Trophoblast cell (in vitro differentiated cells and primary cell): Measurements from ENCODE around the gene CYP26B1.
A peak's percentile ranks its signal among the peaks of the same experiment; 100 is the strongest.

Source experiments
- DNase-seq, 2 donors: peaks; one replicate each; pipeline ENCODE4 v3.0.0-alpha.2; 2016
- H2AFZ ChIP-seq: 2 replicates; pipeline ENCODE4 v1.6.1; 2013; ENCODE audit warnings: low read length, moderate library complexity, mild to moderate bottlenecking; ENCODE audit not compliant: insufficient read depth, poor library complexity
- H2AK5ac ChIP-seq: 2 replicates; pipeline ENCODE4 v1.6.1; 2013; ENCODE audit warnings: mild to moderate bottlenecking, low read length
- H2BK120ac ChIP-seq: 2 replicates; pipeline ENCODE4 v1.6.1; 2013; ENCODE audit warnings: low read length, mild to moderate bottlenecking, moderate library complexity; ENCODE audit not compliant: insufficient read depth, poor library complexity
- H2BK12ac ChIP-seq: 2 replicates; pipeline ENCODE4 v1.6.1; 2013; ENCODE audit warnings: mild to moderate bottlenecking, low read length, moderate library complexity
- H2BK5ac ChIP-seq: 2 replicates; pipeline ENCODE4 v1.6.1; 2013; ENCODE audit warnings: low read length, low read depth, moderate library complexity, mild to moderate bottlenecking; ENCODE audit not compliant: poor library complexity
- H3K14ac ChIP-seq: 2 replicates; pipeline ENCODE4 v1.6.1; 2013; ENCODE audit warnings: mild to moderate bottlenecking, low read length
- H3K18ac ChIP-seq: 2 replicates; pipeline ENCODE4 v1.6.1; 2013; ENCODE audit warnings: mild to moderate bottlenecking, low read length
- H3K23ac ChIP-seq: 2 replicates; pipeline ENCODE4 v1.6.1; 2013; ENCODE audit warnings: low read length
- H3K27ac ChIP-seq: 2 replicates; pipeline ENCODE4 v1.5.1; 2013; ENCODE audit warnings: low read depth, mild to moderate bottlenecking, inconsistent platforms, low read length, moderate library complexity
- H3K27me3 ChIP-seq: 2 replicates; pipeline ENCODE4 v1.6.1; 2013; ENCODE audit warnings: inconsistent platforms, mild to moderate bottlenecking, low read length, moderate library complexity; ENCODE audit not compliant: insufficient read depth
- H3K36me3 ChIP-seq, 2 experiments: 1 replicate in 1 of 2; 2 replicates in 1 of 2; pipeline ENCODE4 v1.6.1; 2013; ENCODE audit warnings: low read length in 2 of 2, mild to moderate bottlenecking in 2 of 2, moderate library complexity in 1 of 2; ENCODE audit not compliant: insufficient read depth in 2 of 2, control insufficient read depth in 1 of 2
- H3K4ac ChIP-seq: 2 replicates; pipeline ENCODE4 v1.6.1; 2013; ENCODE audit warnings: low read depth, mild to moderate bottlenecking, low read length, moderate library complexity
- H3K4me1 ChIP-seq, 2 experiments: 1 replicate in 1 of 2; 2 replicates in 1 of 2; pipeline ENCODE4 v1.6.1; 2013; ENCODE audit warnings: low read length in 2 of 2, mild to moderate bottlenecking in 2 of 2, moderate library complexity in 1 of 2; ENCODE audit not compliant: insufficient read depth in 2 of 2, control insufficient read depth in 1 of 2
- H3K4me2 ChIP-seq: 2 replicates; pipeline ENCODE4 v1.6.1; 2013; ENCODE audit warnings: inconsistent platforms, mild to moderate bottlenecking, low read length, moderate library complexity
- H3K4me3 ChIP-seq: 2 replicates; pipeline ENCODE4 v1.5.1; 2013; ENCODE audit warnings: mild to moderate bottlenecking, low read depth, low read length, inconsistent platforms
- H3K79me1 ChIP-seq: one replicate; pipeline ENCODE4 v1.6.1; 2013; ENCODE audit warnings: low read length
- H3K79me2 ChIP-seq: 2 replicates; pipeline ENCODE4 v1.6.1; 2013; ENCODE audit warnings: low read length, mild to moderate bottlenecking; ENCODE audit not compliant: control insufficient read depth, insufficient read depth, poor library complexity
- H3K9ac ChIP-seq: 2 replicates; pipeline ENCODE4 v1.6.1; 2013; ENCODE audit warnings: mild to moderate bottlenecking, low read length
- H3K9me3 ChIP-seq: 2 replicates; pipeline ENCODE4 v1.6.1; 2013; ENCODE audit warnings: low read depth, mild to moderate bottlenecking, control low read depth, inconsistent platforms, low read length; ENCODE audit not compliant: insufficient read depth
- H4K12ac ChIP-seq: 2 replicates; pipeline ENCODE4 v1.6.1; 2013; ENCODE audit warnings: low read depth, mild to moderate bottlenecking, low read length, moderate library complexity
- H4K8ac ChIP-seq: 2 replicates; pipeline ENCODE4 v1.6.1; 2013; ENCODE audit warnings: low read depth, mild to moderate bottlenecking, low read length, moderate library complexity
- H4K91ac ChIP-seq: one replicate; pipeline ENCODE4 v1.6.1; 2013; ENCODE audit warnings: low read depth, mild to moderate bottlenecking, low read length, moderate library complexity
- WGBS: extraction: QIAGEN DNeasy Blood & Tissue Kit; methylation state at CpG from one replicate; pipeline ENCODE4 v1.1.7; 2013; ENCODE audit warnings: missing lambda C conversion rate; ENCODE audit not compliant: insufficient read length, insufficient coverage; ENCODE audit errors: extremely low coverage; 5-methylcytosine and 5-hydroxymethylcytosine counted together

CYP26B1 gene

DNA sequence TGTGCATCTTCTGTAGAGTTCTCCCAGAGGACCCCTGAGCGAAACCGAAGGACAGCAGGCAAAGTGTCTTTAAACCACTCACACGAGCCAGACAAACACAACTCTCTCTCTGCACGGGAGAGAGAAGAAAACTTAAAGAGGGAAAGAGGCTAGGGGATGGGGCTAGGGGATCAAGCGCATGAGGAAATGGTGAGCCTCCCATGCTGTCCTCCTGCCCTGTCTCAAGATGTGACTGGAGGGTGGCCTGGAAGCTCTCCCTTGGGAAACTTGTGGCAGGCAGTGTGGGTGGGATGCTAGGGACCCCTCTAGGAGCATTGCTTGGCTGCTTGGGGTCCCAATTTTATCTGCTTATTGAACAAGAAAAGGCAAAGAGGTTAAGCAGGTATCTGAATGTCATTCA is 44.5 kb downstream of the CYP26B1 start:
- WGBS, result no CpG with 5 or more reads among the region's 5 CpGs
- no peaks in the 10 kb centered on the region for H3K36me3 ChIP-seq
- no peak overlapping the region for H3K4me3 ChIP-seq
- no peaks in the 10 kb centered on the region for H3K27me3 ChIP-seq
- no peak overlapping the region for H3K4ac ChIP-seq
- H2AK5ac ChIP-seq, result no peak overlapping the region
- H3K79me2 ChIP-seq, result no peaks in the 10 kb centered on the region
- H3K9me3 ChIP-seq, result no peaks in the 10 kb centered on the region
- H3K23ac ChIP-seq, result no peak overlapping the region
- no peak overlapping the region for H2AFZ ChIP-seq
- H4K12ac ChIP-seq, result no peak overlapping the region
- H2BK5ac ChIP-seq, result no peak overlapping the region
- H3K14ac ChIP-seq, result no peak overlapping the region
- peaks cover 5% of the 10 kb centered on the region in 2 experiments for H3K4me1 ChIP-seq
- no peak overlapping the region for H3K27ac ChIP-seq
- H3K9ac ChIP-seq, result no peak overlapping the region
- peaks cover 1% of the 10 kb centered on the region for H3K79me1 ChIP-seq
- peak overlapping the region; percentile 24 for H2BK12ac ChIP-seq
- no peak overlapping the region for H2BK120ac ChIP-seq
- DNase-seq, result no peak
- no peak overlapping the region for H4K8ac ChIP-seq
- no peak overlapping the region for H3K18ac ChIP-seq
- H4K91ac ChIP-seq, result no peak overlapping the region
- H3K4me2 ChIP-seq, result peak overlapping the region; percentile 0

DNA sequence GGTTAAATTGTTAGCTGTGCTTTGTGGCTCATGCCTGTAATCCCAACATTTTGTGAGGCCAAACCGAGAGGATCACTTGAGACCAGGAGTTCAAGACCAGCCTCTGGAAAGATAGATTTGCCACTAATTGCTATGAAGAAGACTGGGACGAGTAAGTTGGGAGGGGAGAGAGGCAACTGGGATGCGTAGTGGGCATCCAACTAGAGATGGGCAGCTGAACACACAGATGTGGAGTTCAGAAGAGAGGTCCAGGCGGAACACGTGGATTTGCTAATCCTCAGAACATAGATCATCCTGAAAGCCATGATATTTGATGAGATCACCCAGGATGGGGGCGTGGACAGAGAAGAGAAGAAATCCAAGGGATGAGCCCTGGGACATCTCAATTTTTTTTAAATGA is 48.7 kb downstream of the CYP26B1 start:
- Histone ChIP-seq H2BK5ac (no peak overlapping the region), H3K9me3 (no peaks in the 10 kb centered on the region), H3K4ac (no peak overlapping the region), H3K23ac (no peak overlapping the region), H3K4me1 (peaks cover 5% of the 10 kb centered on the region in 2 experiments), H3K14ac (no peak overlapping the region), H3K4me3 (no peak overlapping the region), H3K4me2 (no peak overlapping the region), H2BK120ac (no peak overlapping the region), H2BK12ac (no peak overlapping the region), H3K27me3 (no peaks in the 10 kb centered on the region), H4K8ac (no peak overlapping the region), H3K18ac (no peak overlapping the region), H4K91ac (no peak overlapping the region), H4K12ac (no peak overlapping the region), H3K79me1 (peaks cover 1% of the 10 kb centered on the region), H3K9ac (no peak overlapping the region), H3K36me3 (no peaks in the 10 kb centered on the region), H3K79me2 (no peaks in the 10 kb centered on the region), H2AK5ac (no peak overlapping the region), H2AFZ (no peak overlapping the region), H3K27ac (no peak overlapping the region)
- DNase-seq, result no peak
- WGBS, result no CpG with 5 or more reads among the region's 6 CpGs

DNA sequence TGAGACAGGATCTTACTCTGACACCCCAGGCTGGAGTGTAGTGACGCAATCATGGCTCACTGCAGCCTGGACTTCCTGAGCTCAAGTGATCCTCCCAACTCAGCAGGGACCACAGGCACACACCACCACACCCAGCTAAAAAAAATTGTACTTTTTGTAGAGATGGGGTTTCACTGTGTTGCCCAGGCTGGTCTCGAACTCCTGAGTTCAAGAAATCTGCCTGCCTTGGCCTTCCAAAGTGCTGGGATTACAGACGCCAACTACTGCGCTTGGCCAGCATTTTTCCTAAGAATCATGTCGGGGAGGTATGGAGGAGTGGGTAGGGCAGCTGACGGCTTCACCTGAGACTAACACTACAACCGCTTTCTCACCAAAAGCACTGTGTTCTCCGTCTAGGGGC is 50.4 kb downstream of the CYP26B1 start:
- H3K4ac ChIP-seq, result no peak overlapping the region
- H3K4me1 ChIP-seq, result no peaks in the 10 kb centered on the region
- H2AK5ac ChIP-seq, result no peak overlapping the region
- H4K12ac ChIP-seq, result no peak overlapping the region
- H3K23ac ChIP-seq, result no peak overlapping the region
- no peak overlapping the region for H3K9ac ChIP-seq
- no peak overlapping the region for H4K91ac ChIP-seq
- no peak for DNase-seq
- no peak overlapping the region for H3K27ac ChIP-seq
- no peak overlapping the region for H2BK5ac ChIP-seq
- no peak overlapping the region for H2BK120ac ChIP-seq
- H3K79me1 ChIP-seq, result no peaks in the 10 kb centered on the region
- no CpG with 5 or more reads among the region's 8 CpGs for WGBS
- H2BK12ac ChIP-seq, result no peak overlapping the region
- H3K27me3 ChIP-seq, result no peaks in the 10 kb centered on the region
- no peaks in the 10 kb centered on the region for H3K36me3 ChIP-seq
- no peaks in the 10 kb centered on the region for H3K9me3 ChIP-seq
- no peak overlapping the region for H4K8ac ChIP-seq
- no peaks in the 10 kb centered on the region for H3K79me2 ChIP-seq
- H3K14ac ChIP-seq, result no peak overlapping the region
- no peak overlapping the region for H3K4me2 ChIP-seq
- H3K18ac ChIP-seq, result no peak overlapping the region
- H2AFZ ChIP-seq, result no peak overlapping the region
- no peak overlapping the region for H3K4me3 ChIP-seq

DNA sequence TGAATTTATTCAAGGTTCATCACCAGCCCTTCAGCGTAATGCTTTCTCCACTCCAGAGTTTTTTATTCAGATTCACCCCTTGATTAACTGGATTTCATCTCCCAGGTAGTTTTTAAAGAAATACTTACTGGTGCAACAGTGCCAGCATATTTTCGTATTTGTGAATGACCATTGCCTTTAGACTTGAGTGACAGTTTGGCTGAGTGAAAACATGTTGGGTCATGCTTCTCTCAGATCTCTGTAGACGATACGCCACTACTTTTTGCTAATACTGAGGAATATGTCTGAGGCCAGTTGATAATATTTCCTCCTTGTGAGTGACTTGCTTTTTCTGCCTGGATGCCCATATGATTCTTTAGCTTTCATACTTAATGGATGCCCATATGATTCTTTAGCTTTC is 51.5 kb downstream of the CYP26B1 start:
- Histone ChIP-seq H2BK12ac (no peak overlapping the region), H4K8ac (no peak overlapping the region), H2BK120ac (no peak overlapping the region), H2BK5ac (no peak overlapping the region), H3K18ac (no peak overlapping the region), H3K9ac (no peak overlapping the region), H3K14ac (no peak overlapping the region), H3K79me2 (no peaks in the 10 kb centered on the region), H3K4me2 (no peak overlapping the region), H4K91ac (no peak overlapping the region), H3K36me3 (no peaks in the 10 kb centered on the region), H2AFZ (no peak overlapping the region), H2AK5ac (no peak overlapping the region), H4K12ac (no peak overlapping the region), H3K27ac (no peak overlapping the region), H3K23ac (no peak overlapping the region), H3K4me3 (no peak overlapping the region), H3K4me1 (no peaks in the 10 kb centered on the region), H3K27me3 (no peaks in the 10 kb centered on the region), H3K4ac (no peak overlapping the region), H3K79me1 (no peaks in the 10 kb centered on the region), H3K9me3 (no peaks in the 10 kb centered on the region)
- DNase-seq, result no peak
- no CpG with 5 or more reads among the region's 4 CpGs for WGBS
